ENCODE measurements around the gene TBC1D3H. TPM values are rescaled to one million over a fixed set of nuclear protein-coding genes. Genes with fewer than 3 reads are reported as not detected.
"Not testable (repeated sequence)": the region's sequence is repeated elsewhere in the genome, so short reads cannot be mapped to it uniquely, and the experiment has no call there.

The TBC1D3H gene
- total RNA-seq, result not detected

GRCh38 chr17:36388385-36389245 is at the start of gene TBC1D3H:
Gene TBC1D3H (minus strand): TSS chr17:36388435. CDS start chr17:36386895, 1,540 bp downstream.
- not testable (repeated sequence) for DNase-seq, H3K27me3 ChIP-seq

GRCh38 chr17:36428891-36429290 is 40.7 kb upstream of the TBC1D3H start:
- DNase-seq, H3K4me1 ChIP-seq, H3K27me3 ChIP-seq, H3K36me3 ChIP-seq, H3K9me3 ChIP-seq, H3K4me3 ChIP-seq, H3K27ac ChIP-seq: not testable (repeated sequence)

More at GRCh38 chr17:36388385-36389245, at the start of gene TBC1D3H:
- H3K4me3 ChIP-seq, H3K4me1 ChIP-seq, H3K36me3 ChIP-seq, H3K9me3 ChIP-seq, H3K27ac ChIP-seq: not testable (repeated sequence)

GRCh38 chr17:36415180-36415941 is 27.1 kb upstream of the TBC1D3H start:
- H3K4me3 ChIP-seq, H3K36me3 ChIP-seq, H3K27me3 ChIP-seq, DNase-seq, H3K9me3 ChIP-seq, H3K4me1 ChIP-seq, H3K27ac ChIP-seq: not testable (repeated sequence)

GRCh38 chr17:36390943-36391645 is 2.9 kb upstream of the TBC1D3H start:
- not testable (repeated sequence) for H3K36me3 ChIP-seq, H3K9me3 ChIP-seq, DNase-seq, H3K4me3 ChIP-seq, H3K27ac ChIP-seq, H3K4me1 ChIP-seq, H3K27me3 ChIP-seq

GRCh38 chr17:36375938-36376337 is 12.3 kb downstream of the TBC1D3H start:
- DNase-seq, H3K36me3 ChIP-seq, H3K4me3 ChIP-seq, H3K9me3 ChIP-seq, H3K27ac ChIP-seq, H3K4me1 ChIP-seq, H3K27me3 ChIP-seq: not testable (repeated sequence)

DNA sequence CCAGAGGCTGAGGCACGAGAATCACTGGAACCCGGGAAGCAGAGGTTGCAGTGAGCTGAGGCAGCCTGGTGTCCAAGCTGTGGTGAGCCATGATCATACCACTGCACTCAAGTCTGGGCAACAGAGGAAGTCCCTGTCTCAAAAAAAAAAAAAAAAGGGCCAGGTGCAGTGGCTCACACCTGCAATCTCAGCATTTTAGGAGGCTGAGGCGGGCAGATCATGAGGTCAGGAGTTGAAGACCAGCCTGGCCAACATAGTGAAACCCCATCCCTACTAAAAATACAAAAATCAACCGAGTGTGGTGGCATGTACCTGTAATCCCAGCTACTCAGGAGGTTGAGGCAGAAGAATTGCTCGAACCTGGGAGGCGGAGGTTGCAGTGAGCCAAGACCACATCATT is 25.7 kb downstream of the TBC1D3H start:
- DNase-seq, H3K9me3 ChIP-seq, H3K27ac ChIP-seq, H3K27me3 ChIP-seq, H3K4me3 ChIP-seq, H3K36me3 ChIP-seq, H3K4me1 ChIP-seq: not testable (repeated sequence)

Small RNA genes within 50 kb of the gene (small RNA-seq; reads per million reads assigned to genes)
- 0 reads per million in 2 donors for gene RNU6-1192P

Other genes starting within 250 kb of the TBC1D3H start
- gene TBC1D3B, start 211.8 kb downstream of the TBC1D3H start, total RNA-seq, result 10 to 100 TPM in 2 of 4 donors, 1 to 10 TPM in 2; 3.4 to 69.3 (median 11.7) TPM
- 1 to 10 TPM in 1 of 4 donors, not detected in 3; 3.3 TPM for gene CCL3L1, start 191.7 kb downstream of the TBC1D3H start, total RNA-seq
- 10 to 100 TPM in 1 of 4 donors, 1 to 10 TPM in 1, not detected in 2; 1.3 to 24.8 TPM for gene CCL4L2, start 177.4 kb downstream of the TBC1D3H start, total RNA-seq
- gene TBC1D3I, start 123.9 kb downstream of the TBC1D3H start, total RNA-seq, result under 1 TPM in 2 of 4 donors, not detected in 2; 0.70 to 0.80 TPM
- 1 to 10 TPM in 1 of 4 donors, not detected in 3; 8.4 TPM for gene TBC1D3G, start 64.6 kb downstream of the TBC1D3H start, total RNA-seq
- gene ZNHIT3, start 98.2 kb upstream of the TBC1D3H start, total RNA-seq, result 10 to 100 TPM; 13.8 to 29.7 (median 17.9) TPM
- 100 to 1,000 TPM; 150 to 286 (median 213) TPM for gene MYO19, start 146.4 kb upstream of the TBC1D3H start, total RNA-seq
- 1 to 10 TPM in 3 of 4 donors, not detected in 1; 2.5 to 4.4 (median 4.3) TPM for gene PIGW, start 146.6 kb upstream of the TBC1D3H start, total RNA-seq
- 100 to 1,000 TPM in 1 of 4 donors, 10 to 100 TPM in 3; 90.5 to 124 (median 96.8) TPM for gene GGNBP2, start 156.5 kb upstream of the TBC1D3H start, total RNA-seq
- 100 to 1,000 TPM in 3 of 4 donors, 10 to 100 TPM in 1; 63.5 to 436 (median 424) TPM for gene DHRS11, start 203.4 kb upstream of the TBC1D3H start, total RNA-seq
- 10 to 100 TPM in 3 of 4 donors, 1 to 10 TPM in 1; 6.6 to 18.8 (median 13.9) TPM for gene MRM1, start 213.1 kb upstream of the TBC1D3H start, total RNA-seq